Measurements from ENCODE around the gene EFCAB12. TPM values are rescaled to one million over a fixed set of nuclear protein-coding genes. Genes with fewer than 3 reads are reported as not detected.

The EFCAB12 gene
- total RNA-seq, 1 experiment from 2014 or later = 2.2 TPM

DNA sequence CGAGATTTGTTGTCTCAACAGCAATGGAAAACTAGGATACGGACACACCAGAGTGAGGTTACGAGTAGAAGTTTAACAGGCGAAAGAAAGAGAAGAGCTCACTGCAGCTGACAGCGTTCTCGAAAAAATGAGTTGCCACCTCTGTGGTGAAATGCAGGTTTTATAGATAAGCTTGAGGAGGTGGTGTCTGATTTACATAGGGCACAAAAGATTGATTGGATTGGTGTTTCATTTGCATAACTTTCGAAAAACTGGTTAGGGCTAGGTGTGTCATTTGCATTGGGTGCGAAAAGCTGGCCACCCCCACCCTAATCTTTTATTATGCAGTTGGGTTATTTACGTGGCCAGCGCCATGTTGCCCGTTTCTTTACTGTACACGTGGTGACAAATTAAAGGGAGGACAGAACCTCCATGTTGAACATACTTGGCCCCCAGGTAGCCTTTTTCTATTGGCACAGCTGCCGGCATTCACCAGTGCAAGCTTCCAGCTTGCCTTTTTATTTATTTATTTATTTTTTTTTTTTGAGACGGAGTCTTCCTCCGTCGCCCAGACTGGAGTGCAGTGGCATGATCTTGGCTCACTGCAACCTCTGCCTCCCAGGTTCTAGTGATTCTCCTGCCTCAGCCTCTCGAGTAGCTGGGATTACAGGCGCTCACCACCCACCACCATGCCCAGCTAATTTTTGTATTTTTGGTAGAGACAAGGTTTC, 19.9 kb upstream of the EFCAB12 start:
- Histone ChIP-seq H3K9me3 (ENCODE audit: insufficient read depth, low read depth) (no peaks in the 10 kb centered on the region), H2AFZ (no peak overlapping the region), H3F3A (ENCODE audit: insufficient read depth, low read depth) (0 out of 2 replicates have a peak, but pooled peaks cover 7% of the 10 kb centered on the region), H3K36me3 (ENCODE audit: low read depth) (no peaks in the 10 kb centered on the region), H4K20me1 (ENCODE audit: insufficient read depth) (no peaks in the 10 kb centered on the region), H3K27ac (no peak overlapping the region), H3K4me1 (replicated peaks; ENCODE audit: insufficient read depth) (no peaks in the 10 kb centered on the region), H3K4me2 (no peak overlapping the region), H3K4me3 (no peak overlapping the region), H3K9me2 (ENCODE audit: insufficient read depth) (no peaks in the 10 kb centered on the region; the same call in 1 of the 2 replicates), H3K79me2 (ENCODE audit: low read depth) (no peaks in the 10 kb centered on the region), H3K27me3 (ENCODE audit: insufficient read depth, low read depth) (no peaks in the 10 kb centered on the region)
- ChIA-PET CTCF (interaction anchor here (0.6 kb wide), 1 partner anchor 369 kb away, joined by 3 read pairs; no protein-coding TSS in a partner anchor), POLR2A (ENCODE audit: unreplicated experiment) (interaction anchor here (0.5 to 0.6 kb wide), 2 partner anchors 24 to 328 kb away, joined by 5 to 6 read pairs; no protein-coding TSS in a partner anchor)
- intact Hi-C loops (cut with micrococcal nuclease; ENCODE audit: unreplicated experiment) = no loop called here
- no TSS peak for BruUV-seq (replicated peaks)
- TF ChIP-seq, protein P1, sequence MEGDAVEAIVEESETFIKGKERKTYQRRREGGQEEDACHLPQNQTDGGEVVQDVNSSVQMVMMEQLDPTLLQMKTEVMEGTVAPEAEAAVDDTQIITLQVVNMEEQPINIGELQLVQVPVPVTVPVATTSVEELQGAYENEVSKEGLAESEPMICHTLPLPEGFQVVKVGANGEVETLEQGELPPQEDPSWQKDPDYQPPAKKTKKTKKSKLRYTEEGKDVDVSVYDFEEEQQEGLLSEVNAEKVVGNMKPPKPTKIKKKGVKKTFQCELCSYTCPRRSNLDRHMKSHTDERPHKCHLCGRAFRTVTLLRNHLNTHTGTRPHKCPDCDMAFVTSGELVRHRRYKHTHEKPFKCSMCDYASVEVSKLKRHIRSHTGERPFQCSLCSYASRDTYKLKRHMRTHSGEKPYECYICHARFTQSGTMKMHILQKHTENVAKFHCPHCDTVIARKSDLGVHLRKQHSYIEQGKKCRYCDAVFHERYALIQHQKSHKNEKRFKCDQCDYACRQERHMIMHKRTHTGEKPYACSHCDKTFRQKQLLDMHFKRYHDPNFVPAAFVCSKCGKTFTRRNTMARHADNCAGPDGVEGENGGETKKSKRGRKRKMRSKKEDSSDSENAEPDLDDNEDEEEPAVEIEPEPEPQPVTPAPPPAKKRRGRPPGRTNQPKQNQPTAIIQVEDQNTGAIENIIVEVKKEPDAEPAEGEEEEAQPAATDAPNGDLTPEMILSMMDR (conservative IDR thresholded peaks at IDR 0.05) = no peak
- TF ChIP-seq EZH2 (IDR thresholded peaks at IDR 0.05; ENCODE audit: low read depth) = no peak
- DNase-seq = no peak

DNA sequence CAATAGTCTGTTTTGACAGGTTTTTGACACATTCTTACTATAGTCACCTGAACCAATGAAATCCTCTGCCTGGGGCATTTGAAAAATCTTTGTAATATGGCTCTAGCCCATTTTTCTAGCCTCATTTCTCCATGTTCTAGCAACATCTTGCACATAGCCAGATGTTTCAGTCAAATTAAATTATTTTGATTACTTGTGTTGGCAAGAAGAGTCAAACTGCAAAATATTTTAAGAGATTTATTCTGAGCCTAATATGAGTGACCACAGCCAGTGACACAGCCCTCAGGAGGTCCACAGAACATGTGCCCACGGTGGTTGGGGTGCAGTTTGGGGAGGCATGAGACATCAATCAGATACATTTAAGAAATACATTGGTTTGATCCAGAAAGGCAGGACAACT, 18.5 kb upstream of the EFCAB12 start:
- H3K4me1 ChIP-seq (replicated peaks; ENCODE audit: insufficient read depth) = peaks cover 4% of the 10 kb centered on the region
- H3K4me2 ChIP-seq = no peak overlapping the region
- H3K27ac ChIP-seq = no peak overlapping the region
- no peaks in the 10 kb centered on the region for H4K20me1 ChIP-seq (ENCODE audit: insufficient read depth)
- no peak overlapping the region for H2AFZ ChIP-seq
- no TSS peak for BruUV-seq (replicated peaks)
- no peaks in the 10 kb centered on the region for H3K36me3 ChIP-seq (ENCODE audit: low read depth)
- ChIA-PET POLR2A (ENCODE audit: unreplicated experiment) (no interaction called here), CTCF (no interaction called here)
- no peaks in the 10 kb centered on the region for H3K9me3 ChIP-seq (ENCODE audit: insufficient read depth, low read depth)
- intact Hi-C loops (cut with micrococcal nuclease; ENCODE audit: unreplicated experiment) = no loop called here
- no peak overlapping the region for H3K4me3 ChIP-seq
- no peaks in the 10 kb centered on the region for H3K9me2 ChIP-seq (ENCODE audit: insufficient read depth)
- DNase-seq = no peak
- H3K27me3 ChIP-seq (ENCODE audit: insufficient read depth, low read depth) = no peaks in the 10 kb centered on the region
- no peak for TF ChIP-seq EZH2 (IDR thresholded peaks at IDR 0.05; ENCODE audit: low read depth)
- TF ChIP-seq, protein P1 (conservative IDR thresholded peaks at IDR 0.05) = no peak
- 0 out of 2 replicates have a peak, but pooled peaks cover 7% of the 10 kb centered on the region for H3F3A ChIP-seq (ENCODE audit: insufficient read depth, low read depth)
- H3K79me2 ChIP-seq (ENCODE audit: low read depth) = peaks cover 10% of the 10 kb centered on the region

DNA sequence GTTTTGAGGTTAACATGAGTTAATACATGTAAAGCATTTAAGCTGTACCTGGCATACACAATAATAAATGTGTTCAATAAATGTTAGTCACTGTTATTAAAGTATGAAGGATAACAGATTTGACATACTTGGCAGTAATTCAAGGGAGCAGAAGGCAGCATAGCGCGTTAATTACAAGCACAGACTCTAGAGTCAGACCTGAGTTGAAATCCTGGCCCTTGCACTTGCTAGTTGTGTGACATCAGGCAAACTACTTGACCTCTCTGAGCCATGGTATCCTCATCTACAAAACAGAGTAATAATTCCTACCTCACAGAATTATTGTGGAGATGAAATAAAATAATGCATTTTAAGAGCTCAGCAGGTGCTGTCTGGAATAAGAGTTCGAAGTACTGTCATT, 17.0 kb upstream of the EFCAB12 start:
- Histone ChIP-seq H3K4me2 (no peak overlapping the region), H3K79me2 (ENCODE audit: low read depth) (peaks cover 23% of the 10 kb centered on the region), H3K9me3 (ENCODE audit: insufficient read depth, low read depth) (no peaks in the 10 kb centered on the region), H3F3A (ENCODE audit: insufficient read depth, low read depth) (0 out of 2 replicates have a peak, but pooled peaks cover 7% of the 10 kb centered on the region), H3K4me1 (replicated peaks; ENCODE audit: insufficient read depth) (peaks cover 16% of the 10 kb centered on the region), H2AFZ (no peak overlapping the region), H3K4me3 (no peak overlapping the region), H4K20me1 (ENCODE audit: insufficient read depth) (no peaks in the 10 kb centered on the region), H3K9me2 (ENCODE audit: insufficient read depth) (no peaks in the 10 kb centered on the region), H3K27ac (no peak overlapping the region), H3K36me3 (ENCODE audit: low read depth) (no peaks in the 10 kb centered on the region), H3K27me3 (ENCODE audit: insufficient read depth, low read depth) (no peaks in the 10 kb centered on the region)
- ChIA-PET POLR2A (ENCODE audit: unreplicated experiment) (no interaction called here), CTCF (no interaction called here)
- intact Hi-C loops (cut with micrococcal nuclease; ENCODE audit: unreplicated experiment) = no loop called here
- TF ChIP-seq, protein P1 (conservative IDR thresholded peaks at IDR 0.05) = no peak
- TF ChIP-seq EZH2 (IDR thresholded peaks at IDR 0.05; ENCODE audit: low read depth) = no peak
- BruUV-seq (replicated peaks) = no TSS peak
- no peak for DNase-seq
